RWPE2 (cell line): Measurements from ENCODE around the gene CTTNBP2NL.

ENCODE experiments used
- ATAC-seq: fragments of 200-7000 bp; cut with Tn5 transposase; 3 replicates; pipeline ENCODE4 v1.9.1; 2021; ENCODE audit warnings: low read depth
- DNase-seq: peaks from one replicate; pipeline ENCODE4 v3.0.0-alpha.2; 2020; ENCODE audit warnings: low spot score
- H3K27ac ChIP-seq: fragments of 450-650 bp; 2 replicates; pipeline ENCODE4 v1.5.1; 2017; ENCODE audit warnings: mild to moderate bottlenecking; ENCODE audit not compliant: poor library complexity, severe bottlenecking
- H3K27me3 ChIP-seq: fragments of 250-450 bp; sonication (Bioruptor Pico); 2 replicates; pipeline ENCODE4 v1.5.1; 2021; ENCODE audit warnings: mild to moderate bottlenecking, moderate library complexity; ENCODE audit not compliant: insufficient read depth, poor library complexity, severe bottlenecking
- H3K36me3 ChIP-seq: fragments of 250-450 bp; sonication (Bioruptor Pico); 2 replicates; pipeline ENCODE4 v1.5.1; 2020; ENCODE audit warnings: low read depth, mild to moderate bottlenecking, moderate library complexity
- H3K4me1 ChIP-seq: fragments of 250-450 bp; sonication (Bioruptor Pico); 2 replicates; pipeline ENCODE4 v1.5.1; 2021; ENCODE audit warnings: mild to moderate bottlenecking, moderate library complexity; ENCODE audit not compliant: insufficient read depth, poor library complexity, severe bottlenecking
- H3K4me3 ChIP-seq: fragments of 250-450 bp; sonication (Bioruptor Pico); 2 replicates; pipeline ENCODE4 v1.5.1; 2021; ENCODE audit warnings: mild to moderate bottlenecking, moderate library complexity; ENCODE audit not compliant: severe bottlenecking
- H3K9me3 ChIP-seq: fragments of 250-450 bp; sonication (Bioruptor Pico); 2 replicates; pipeline ENCODE4 v1.5.1; 2021; ENCODE audit warnings: mild to moderate bottlenecking, moderate library complexity; ENCODE audit not compliant: severe bottlenecking
- CTCF ChIP-seq: fragments of 450-650 bp; IDR thresholded peaks from one replicate; pipeline ENCODE4 v1.5.1; 2017; ENCODE audit warnings: mild to moderate bottlenecking, moderate library complexity; ENCODE audit not compliant: poor library complexity, severe bottlenecking

CTTNBP2NL gene

GRCh38 chr1:112444269-112444668 is 48.3 kb downstream of the CTTNBP2NL start:
- peak; percentile 93 for ATAC-seq
- H3K4me3 ChIP-seq, result no peak overlapping the region
- H3K27ac ChIP-seq, result peak overlapping the region; percentile 39
- DNase-seq, result no peak
- no peaks in the 10 kb centered on the region for H3K9me3 ChIP-seq
- peaks cover 23% of the 10 kb centered on the region for H3K36me3 ChIP-seq
- TF ChIP-seq CTCF, result no peak
- H3K27me3 ChIP-seq, result no peaks in the 10 kb centered on the region
- peaks cover 10% of the 10 kb centered on the region for H3K4me1 ChIP-seq

GRCh38 chr1:112445596-112445995 is 49.6 kb downstream of the CTTNBP2NL start:
- no peak for ATAC-seq
- H3K4me1 ChIP-seq, result peaks cover 10% of the 10 kb centered on the region
- no peak overlapping the region for H3K27ac ChIP-seq
- no peak for DNase-seq
- TF ChIP-seq CTCF, result no peak
- no peaks in the 10 kb centered on the region for H3K9me3 ChIP-seq
- H3K36me3 ChIP-seq, result peaks cover 32% of the 10 kb centered on the region
- H3K27me3 ChIP-seq, result no peaks in the 10 kb centered on the region
- H3K4me3 ChIP-seq, result no peak overlapping the region

GRCh38 chr1:112446411-112446810 is 50.4 kb downstream of the CTTNBP2NL start:
- no peak overlapping the region for H3K27ac ChIP-seq
- H3K4me3 ChIP-seq, result no peak overlapping the region
- H3K4me1 ChIP-seq, result peaks cover 10% of the 10 kb centered on the region
- DNase-seq, result no peak
- no peaks in the 10 kb centered on the region for H3K9me3 ChIP-seq
- H3K27me3 ChIP-seq, result no peaks in the 10 kb centered on the region
- H3K36me3 ChIP-seq, result peaks cover 29% of the 10 kb centered on the region
- TF ChIP-seq CTCF, result no peak
- ATAC-seq, result no peak

GRCh38 chr1:112448904-112449629 is 53.1 kb downstream of the CTTNBP2NL start:
- Histone ChIP-seq H3K27me3 (no peaks in the 10 kb centered on the region), H3K9me3 (no peaks in the 10 kb centered on the region), H3K27ac (no peak overlapping the region), H3K36me3 (peaks cover 23% of the 10 kb centered on the region), H3K4me1 (peaks cover 4% of the 10 kb centered on the region), H3K4me3 (no peak overlapping the region)
- ATAC-seq, result no peak
- DNase-seq, result no peak
- TF ChIP-seq CTCF, result no peak

- TF ChIP-seq CTCF, result no peak
- DNase-seq (no peak), ATAC-seq (no peak)
- Histone ChIP-seq H3K27me3 (no peaks in the 10 kb centered on the region), H3K4me1 (peaks cover 6% of the 10 kb centered on the region), H3K36me3 (peaks cover 28% of the 10 kb centered on the region), H3K4me3 (no peak overlapping the region), H3K27ac (no peak overlapping the region), H3K9me3 (no peaks in the 10 kb centered on the region)
Measured at GRCh38 chr1:112449630-112449983, 53.6 kb downstream of the CTTNBP2NL start.
